Activated naive CD8-positive, alpha-beta T cell treated with anti-CD3 and anti-CD28 coated beads, Interleukin-2, amount 10 ng/mL, durations not matched to agents 7 days and 5 days (primary cell): Measurements from ENCODE around the gene SIRT2. TPM values are rescaled to one million over a fixed set of nuclear protein-coding genes. Genes with fewer than 3 reads are reported as not detected.
A peak's percentile ranks its signal among the peaks of the same experiment; 100 is the strongest.
"Not testable (repeated sequence)": the region's sequence is repeated elsewhere in the genome, so short reads cannot be mapped to it uniquely, and the experiment has no call there.

ENCODE experiments used
- ATAC-seq: fragments of 150-1000 bp; cut with Tn5 transposase; one replicate; pipeline ENCODE4 v1.10.0; 2021; ENCODE audit warnings: low read depth, moderate library complexity
- POLR2A ChIA-PET: fragments of 350-600 bp; sonication (Branson Sonifier 250); formaldehyde crosslinking; loops from one replicate; lab custom pipeline; 2021; ENCODE audit warnings: antibody characterized with exemption; lab: Charles Lee
- DNase-seq: peaks from one replicate; pipeline ENCODE4 v3.0.0; 2021
- H3K27ac Mint-ChIP-seq: one replicate; pipeline ENCODE4 v1.8.0; 2022; ENCODE audit warnings: mild to moderate bottlenecking, mixed read lengths
- H3K27me3 Mint-ChIP-seq: one replicate; pipeline ENCODE4 v1.8.0; 2022; ENCODE audit warnings: mild to moderate bottlenecking, moderate library complexity, mixed read lengths
- H3K36me3 Mint-ChIP-seq: one replicate; pipeline ENCODE4 v1.8.0; 2021; ENCODE audit warnings: mild to moderate bottlenecking, mixed read lengths
- H3K4me1 Mint-ChIP-seq: one replicate; pipeline ENCODE4 v1.8.0; 2021; ENCODE audit warnings: mixed read lengths
- H3K4me3 Mint-ChIP-seq: one replicate; pipeline ENCODE4 v1.8.0; 2022; ENCODE audit warnings: mild to moderate bottlenecking, moderate library complexity, mixed read lengths
- H3K9me3 Mint-ChIP-seq: one replicate; pipeline ENCODE4 v1.8.0; 2021; ENCODE audit warnings: mixed read lengths
- total RNA-seq, 2 experiments: library from RNA; stranded (reverse); gene quantifications; one replicate each; pipeline ENCODE4 v1.2.3, GENCODE V29; 2021

Gene SIRT2
- 10 to 100 TPM; 46.6 to 49.1 TPM for total RNA-seq

GRCh38 chr19:38899447-38900201 is at the start of gene SIRT2, which contains the start of gene NFKBIB:
TSS of gene SIRT2 (minus strand) at chr19:38899618. CDS start at chr19:38899521, 97 bp downstream.
TSS of gene NFKBIB (plus strand) at chr19:38899969. CDS start at chr19:38900033, 64 bp downstream.
- Mint-ChIP-seq H3K27me3 (no peaks in the 10 kb centered on the region), H3K4me1 (peaks cover 32% of the 10 kb centered on the region), H3K36me3 (peaks cover 18% of the 10 kb centered on the region), H3K4me3 (peak within 1 kb of the TSS; percentile 96), H3K27ac (peak within 1 kb of the TSS; percentile 96), H3K9me3 (no peaks in the 10 kb centered on the region)
- ATAC-seq: peak; percentile 93
- POLR2A ChIA-PET: interaction anchor here (0.6 to 2.5 kb wide), 12 partner anchors 21 to 525 kb away, joined by 3 to 13 read pairs (median 5); partner anchors contain the start of genes ECH1, EIF3K, FAM98C and MAP4K1
- peak; percentile 94 for DNase-seq

- H3K9me3 Mint-ChIP-seq: no peaks in the 10 kb centered on the region
- H3K27ac Mint-ChIP-seq: no peak overlapping the region
- POLR2A ChIA-PET: interaction anchor here (1.6 kb wide), 1 partner anchor 16 kb away, joined by 4 read pairs; the partner anchor contains the start of genes MRPS12 and SARS2
- DNase-seq: no peak
- H3K36me3 Mint-ChIP-seq: no peaks in the 10 kb centered on the region
- peaks cover 24% of the 10 kb centered on the region for H3K27me3 Mint-ChIP-seq
- H3K4me3 Mint-ChIP-seq: no peak overlapping the region
- H3K4me1 Mint-ChIP-seq: peaks cover 14% of the 10 kb centered on the region
- no peak for ATAC-seq
These were observed 47.0 kb upstream of the SIRT2 start for GRCh38 chr19:38946229-38947010.

GRCh38 chr19:38945562-38946228 is 46.3 kb upstream of the SIRT2 start:
- ATAC-seq (no peak), DNase-seq (no peak)
- POLR2A ChIA-PET: interaction anchor here (1.6 kb wide), 1 partner anchor 15 kb away, joined by 4 read pairs; the partner anchor contains the start of genes MRPS12 and SARS2
- Mint-ChIP-seq H3K27me3 (peaks cover 23% of the 10 kb centered on the region), H3K9me3 (no peaks in the 10 kb centered on the region), H3K27ac (no peak overlapping the region), H3K4me1 (peaks cover 19% of the 10 kb centered on the region), H3K4me3 (no peak overlapping the region), H3K36me3 (peaks cover 3% of the 10 kb centered on the region)

- Mint-ChIP-seq H3K27me3 (peaks cover 23% of the 10 kb centered on the region), H3K36me3 (peaks cover 3% of the 10 kb centered on the region), H3K4me1 (peaks cover 20% of the 10 kb centered on the region), H3K9me3 (no peaks in the 10 kb centered on the region), H3K4me3 (no peak overlapping the region), H3K27ac (no peak overlapping the region)
- DNase-seq: no peak
- POLR2A ChIA-PET: interaction anchor here (1.6 kb wide), 1 partner anchor 14 kb away, joined by 4 read pairs; the partner anchor contains the start of genes MRPS12 and SARS2
- ATAC-seq: no peak
These were observed 45.6 kb upstream of the SIRT2 start for GRCh38 chr19:38944981-38945506.

GRCh38 chr19:38942471-38943181 is 43.2 kb upstream of the SIRT2 start:
- Mint-ChIP-seq H3K9me3 (no peaks in the 10 kb centered on the region), H3K36me3 (peaks cover 3% of the 10 kb centered on the region), H3K4me1 (peaks cover 15% of the 10 kb centered on the region), H3K4me3 (no peak overlapping the region), H3K27ac (no peak overlapping the region), H3K27me3 (peaks cover 16% of the 10 kb centered on the region)
- POLR2A ChIA-PET: interaction anchor here (0.6 kb wide), 1 partner anchor 598 kb away, joined by 5 read pairs; no protein-coding TSS in a partner anchor
- DNase-seq: no peak
- ATAC-seq: no peak

GRCh38 chr19:38941979-38942378 is 42.6 kb upstream of the SIRT2 start:
- ATAC-seq (no peak), DNase-seq (no peak)
- Mint-ChIP-seq H3K4me3 (peak overlapping the region; percentile 18), H3K27me3 (peaks cover 12% of the 10 kb centered on the region), H3K9me3 (no peaks in the 10 kb centered on the region), H3K4me1 (peaks cover 15% of the 10 kb centered on the region), H3K27ac (no peak overlapping the region), H3K36me3 (peaks cover 3% of the 10 kb centered on the region)
- POLR2A ChIA-PET: interaction anchor here (0.6 kb wide), 1 partner anchor 599 kb away, joined by 5 read pairs; no protein-coding TSS in a partner anchor

GRCh38 chr19:38941466-38941865 is 42.0 kb upstream of the SIRT2 start:
- Mint-ChIP-seq H3K4me1 (peaks cover 14% of the 10 kb centered on the region), H3K4me3 (peak overlapping the region; percentile 42), H3K27me3 (peaks cover 12% of the 10 kb centered on the region)
- POLR2A ChIA-PET: interaction anchor here (1.7 kb wide), 1 partner anchor 10 kb away, joined by 7 read pairs; the partner anchor contains the start of genes MRPS12 and SARS2
- not testable (repeated sequence) for ATAC-seq, H3K9me3 Mint-ChIP-seq, H3K27ac Mint-ChIP-seq, DNase-seq, H3K36me3 Mint-ChIP-seq

GRCh38 chr19:38939957-38940356 is 40.5 kb upstream of the SIRT2 start:
- no peak for ATAC-seq
- Mint-ChIP-seq H3K4me3 (no peak overlapping the region), H3K4me1 (peaks cover 14% of the 10 kb centered on the region), H3K9me3 (peaks cover 1% of the 10 kb centered on the region), H3K27ac (no peak overlapping the region), H3K27me3 (peaks cover 12% of the 10 kb centered on the region), H3K36me3 (peaks cover 13% of the 10 kb centered on the region)
- no peak for DNase-seq
- POLR2A ChIA-PET: interaction anchor here (1.7 kb wide), 1 partner anchor 9 kb away, joined by 7 read pairs; the partner anchor contains the start of genes MRPS12 and SARS2

- H3K9me3 Mint-ChIP-seq: peaks cover 6% of the 10 kb centered on the region
These were observed 34.1 kb upstream of the SIRT2 start for GRCh38 chr19:38933544-38933943.

GRCh38 chr19:38932425-38933179 is 33.2 kb upstream of the SIRT2 start:
- Mint-ChIP-seq H3K36me3 (peaks cover 32% of the 10 kb centered on the region), H3K27me3 (no peaks in the 10 kb centered on the region), H3K4me1 (peaks cover 29% of the 10 kb centered on the region), H3K27ac (no peak overlapping the region), H3K9me3 (peaks cover 6% of the 10 kb centered on the region), H3K4me3 (no peak overlapping the region)
- ATAC-seq: no peak
- DNase-seq: no peak
- POLR2A ChIA-PET: interaction anchor here (0.7 to 3.7 kb wide), 2 partner anchors 32 to 263 kb away, joined by 3 to 13 read pairs; partner anchors contain the start of genes NFKBIB and SIRT2

More at GRCh38 chr19:38933544-38933943, 34.1 kb upstream of the SIRT2 start:
- no peak for DNase-seq
- Mint-ChIP-seq H3K27me3 (no peaks in the 10 kb centered on the region), H3K4me3 (no peak overlapping the region), H3K27ac (no peak overlapping the region), H3K4me1 (peaks cover 24% of the 10 kb centered on the region), H3K36me3 (peaks cover 31% of the 10 kb centered on the region)
- POLR2A ChIA-PET: no interaction called here
- no peak for ATAC-seq

- no peaks in the 10 kb centered on the region for H3K27me3 Mint-ChIP-seq
- POLR2A ChIA-PET: interaction anchor here (0.8 to 3.7 kb wide), 8 partner anchors 9 to 558 kb away, joined by 3 to 13 read pairs (median 7); partner anchors contain the start of genes EIF3K, MAP4K1, NFKBIB and PSMD8
- peak overlapping the region; percentile 99 for H3K27ac Mint-ChIP-seq
- DNase-seq (no peak), ATAC-seq (no peak)
- H3K4me3 Mint-ChIP-seq: peak overlapping the region; percentile 98
- peaks cover 6% of the 10 kb centered on the region for H3K9me3 Mint-ChIP-seq
- H3K36me3 Mint-ChIP-seq: peaks cover 32% of the 10 kb centered on the region
- H3K4me1 Mint-ChIP-seq: peaks cover 29% of the 10 kb centered on the region
These were observed 32.0 kb upstream of the SIRT2 start for GRCh38 chr19:38931521-38931793.
